ENCODE results near the gene GPR137.
"Not testable (repeated sequence)": the region's sequence is repeated elsewhere in the genome, so short reads cannot be mapped to it uniquely, and the experiment has no call there.

Gene GPR137

GRCh38 chr11:64316672-64317324 lies 31.1 kb downstream of the GPR137 start:
- in situ Hi-C loops (cut with HindIII; ENCODE audit: low sequenced_read_pairs) = no loop called here

GRCh38 chr11:64317325-64317960 lies 31.8 kb downstream of the GPR137 start, which contains the start of gene TRMT112:
Gene TRMT112 (minus strand): TSS chr11:64317559. CDS start chr11:64317526, 33 bp downstream.
- in situ Hi-C loops (cut with HindIII; ENCODE audit: low sequenced_read_pairs) = no loop called here

DNA sequence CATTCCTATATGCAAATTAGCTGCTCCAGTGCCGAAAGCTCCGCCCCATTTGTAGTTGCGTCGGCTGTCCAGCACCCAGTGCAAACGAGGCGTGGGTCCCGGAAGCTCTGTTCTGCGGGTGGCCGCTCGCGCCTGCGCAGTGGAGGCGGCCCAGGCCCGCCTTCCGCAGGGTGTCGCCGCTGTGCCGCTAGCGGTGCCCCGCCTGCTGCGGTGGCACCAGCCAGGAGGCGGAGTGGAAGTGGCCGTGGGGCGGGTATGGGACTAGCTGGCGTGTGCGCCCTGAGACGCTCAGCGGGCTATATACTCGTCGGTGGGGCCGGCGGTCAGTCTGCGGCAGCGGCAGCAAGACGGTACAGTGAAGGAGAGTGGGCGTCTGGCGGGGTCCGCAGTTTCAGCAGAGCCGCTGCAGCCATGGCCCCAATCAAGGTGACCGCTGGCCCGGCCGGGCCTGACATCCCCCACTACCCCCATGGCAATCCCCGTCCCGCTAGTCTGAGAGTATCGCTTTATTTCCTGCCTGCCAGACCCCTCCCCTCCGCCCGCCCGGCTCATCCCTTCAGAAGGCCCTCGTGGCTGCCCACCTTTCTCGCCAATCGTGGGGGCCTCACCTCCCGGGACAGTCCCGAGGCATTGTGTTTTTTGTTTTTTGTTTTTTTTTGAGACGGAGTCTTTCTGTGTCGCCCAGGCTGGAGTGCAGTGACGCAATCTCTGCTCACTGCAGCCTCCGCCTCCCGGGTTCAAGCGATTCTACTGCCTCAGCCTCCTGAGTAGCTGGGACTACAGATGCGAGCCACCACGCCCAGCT lies 32.5 kb downstream of the GPR137 start, which contains the start of gene PRDX5:
PRDX5 (plus strand) TSS at position 161 of the 805 bp plus-strand sequence; CDS start at position 256, 95 bp downstream.
- in situ Hi-C loops (cut with HindIII; ENCODE audit: low sequenced_read_pairs) = no loop called here

DNA sequence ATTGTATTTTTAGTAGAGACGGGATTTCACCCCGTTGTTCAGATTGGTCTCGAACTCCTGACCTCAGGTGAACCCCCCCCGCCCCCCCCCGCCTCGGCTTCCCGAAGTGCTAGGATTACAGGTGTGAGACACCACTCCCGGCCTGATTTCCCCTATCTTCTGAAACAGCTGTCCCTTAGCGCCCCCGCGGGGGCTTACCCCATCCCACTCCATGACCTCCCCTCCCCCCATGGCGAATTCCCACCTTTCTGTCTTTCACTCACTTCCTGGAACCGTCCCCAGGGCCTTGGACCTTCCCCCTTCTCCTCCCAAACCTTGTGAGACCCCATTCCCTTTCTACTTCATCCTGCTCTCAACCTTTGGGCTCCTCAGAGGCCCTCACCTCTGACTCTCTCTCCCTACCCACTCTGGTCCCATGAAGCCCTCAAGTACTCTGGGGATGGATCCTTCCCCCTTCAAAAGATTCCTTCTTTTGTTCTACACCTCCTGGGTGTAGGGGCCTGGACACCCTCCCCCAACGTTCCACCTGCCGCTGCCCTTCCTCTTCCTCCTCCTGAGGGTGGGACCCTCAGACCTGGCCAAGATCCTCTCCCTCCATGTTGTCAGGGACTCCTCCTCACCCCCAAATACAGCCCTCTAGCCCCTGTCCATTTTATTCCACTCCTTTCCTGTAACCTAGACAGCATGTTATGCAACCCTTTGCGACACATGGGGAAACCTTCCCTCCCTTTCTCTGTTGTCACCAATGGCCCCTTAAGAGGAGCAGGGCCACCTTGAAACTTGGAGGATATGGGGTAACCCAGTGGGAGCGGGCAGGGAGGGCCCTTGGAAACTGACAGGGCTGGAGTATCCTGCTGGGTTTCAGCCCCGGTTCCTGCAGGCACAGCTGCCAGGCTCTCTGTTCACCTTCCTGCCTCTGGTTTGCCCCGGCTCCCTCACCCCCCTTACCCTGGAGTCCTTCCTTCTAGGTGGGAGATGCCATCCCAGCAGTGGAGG lies 33.4 kb downstream of the GPR137 start:
- in situ Hi-C loops (cut with HindIII; ENCODE audit: low sequenced_read_pairs) = no loop called here

- in situ Hi-C loops (cut with HindIII; ENCODE audit: low sequenced_read_pairs) = no loop called here
Measured at GRCh38 chr11:64320556-64320955, 34.9 kb downstream of the GPR137 start.

DNA sequence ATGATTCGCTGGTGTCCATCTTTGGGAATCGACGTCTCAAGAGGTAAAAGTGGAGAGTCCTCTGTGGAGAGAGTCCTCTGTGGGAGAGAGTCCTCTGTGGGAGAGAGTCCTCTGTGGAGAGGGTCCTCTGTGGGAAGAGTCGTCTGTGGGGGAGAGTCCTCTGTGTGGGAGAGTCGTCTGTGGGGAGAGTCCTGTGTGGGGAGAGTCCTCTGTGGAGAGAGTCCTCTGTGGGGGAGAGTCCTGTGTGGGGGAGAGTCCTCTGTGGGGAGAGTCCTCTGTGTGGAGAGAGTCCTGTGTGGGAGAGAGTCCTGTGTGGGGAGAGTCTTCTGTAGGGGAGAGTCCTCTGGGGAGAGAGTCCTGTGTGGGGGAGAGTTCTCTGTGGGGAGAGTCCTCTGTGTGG lies 35.4 kb downstream of the GPR137 start:
- in situ Hi-C loops (cut with HindIII; ENCODE audit: low sequenced_read_pairs) = no loop called here

DNA sequence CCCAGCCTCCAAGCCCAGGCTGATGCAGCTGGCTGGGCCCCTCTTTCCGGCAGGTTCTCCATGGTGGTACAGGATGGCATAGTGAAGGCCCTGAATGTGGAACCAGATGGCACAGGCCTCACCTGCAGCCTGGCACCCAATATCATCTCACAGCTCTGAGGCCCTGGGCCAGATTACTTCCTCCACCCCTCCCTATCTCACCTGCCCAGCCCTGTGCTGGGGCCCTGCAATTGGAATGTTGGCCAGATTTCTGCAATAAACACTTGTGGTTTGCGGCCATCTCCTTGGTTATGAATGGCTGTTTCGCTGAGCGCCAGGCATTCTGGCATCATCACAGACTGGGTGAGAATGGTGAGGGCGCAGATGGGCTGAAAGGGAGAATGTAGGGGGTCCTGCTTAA lies 35.9 kb downstream of the GPR137 start:
- in situ Hi-C loops (cut with HindIII; ENCODE audit: low sequenced_read_pairs) = no loop called here

- in situ Hi-C loops (cut with HindIII; ENCODE audit: low sequenced_read_pairs) = no loop called here
Measured at GRCh38 chr11:64322925-64323260, 37.2 kb downstream of the GPR137 start.

DNA sequence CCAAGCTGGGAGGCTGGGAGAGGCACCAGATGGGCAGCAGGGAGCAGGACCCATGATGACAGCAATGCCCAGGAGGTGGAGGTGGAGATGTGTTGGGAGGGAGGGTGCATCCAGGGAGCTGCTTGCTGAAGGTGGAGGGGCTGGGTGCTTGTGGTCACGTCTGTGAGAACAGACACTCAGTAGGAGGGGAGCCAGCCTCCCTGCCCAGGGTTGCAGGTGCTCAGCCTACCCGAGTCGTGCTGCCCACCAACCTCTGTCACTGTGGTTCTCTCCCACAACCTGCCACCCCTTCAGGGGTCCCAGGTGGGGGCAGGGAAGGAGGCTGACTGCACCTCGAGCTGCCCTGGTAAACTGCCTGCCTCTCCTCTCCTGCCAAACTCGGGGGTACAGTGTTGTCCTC lies 37.7 kb downstream of the GPR137 start:
- in situ Hi-C loops (cut with HindIII; ENCODE audit: low sequenced_read_pairs) = no loop called here

GRCh38 chr11:64323984-64324383 lies 38.3 kb downstream of the GPR137 start:
- in situ Hi-C loops (cut with HindIII; ENCODE audit: low sequenced_read_pairs) = not testable (repeated sequence)

- in situ Hi-C loops (cut with HindIII; ENCODE audit: low sequenced_read_pairs) = no loop called here
Measured at GRCh38 chr11:64324692-64325469, 39.2 kb downstream of the GPR137 start.

- in situ Hi-C loops (cut with HindIII; ENCODE audit: low sequenced_read_pairs) = no loop called here
Measured at GRCh38 chr11:64327375-64327774, 41.7 kb downstream of the GPR137 start.

DNA sequence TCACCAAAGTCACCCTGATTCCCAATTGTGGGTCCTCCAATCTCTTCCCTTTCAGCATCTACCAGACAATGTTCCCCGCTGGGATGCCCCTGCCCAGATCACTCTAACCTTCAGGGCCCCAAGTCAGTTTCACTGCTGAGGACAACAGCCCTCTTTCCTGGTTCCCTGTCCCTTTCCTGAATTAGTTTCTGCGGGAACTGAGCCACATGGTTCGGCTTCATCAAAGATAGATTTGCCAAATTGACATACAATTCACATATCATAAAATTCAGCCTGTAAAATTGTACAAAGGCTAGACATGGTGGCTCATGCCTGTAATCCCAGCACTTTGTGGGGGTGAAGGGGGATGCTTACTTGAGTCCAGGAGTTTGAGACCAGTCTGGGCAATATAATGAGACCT lies 42.3 kb downstream of the GPR137 start:
- in situ Hi-C loops (cut with HindIII; ENCODE audit: low sequenced_read_pairs) = no loop called here

GRCh38 chr11:64330888-64331287 lies 45.2 kb downstream of the GPR137 start:
- in situ Hi-C loops (cut with HindIII; ENCODE audit: low sequenced_read_pairs) = no loop called here

DNA sequence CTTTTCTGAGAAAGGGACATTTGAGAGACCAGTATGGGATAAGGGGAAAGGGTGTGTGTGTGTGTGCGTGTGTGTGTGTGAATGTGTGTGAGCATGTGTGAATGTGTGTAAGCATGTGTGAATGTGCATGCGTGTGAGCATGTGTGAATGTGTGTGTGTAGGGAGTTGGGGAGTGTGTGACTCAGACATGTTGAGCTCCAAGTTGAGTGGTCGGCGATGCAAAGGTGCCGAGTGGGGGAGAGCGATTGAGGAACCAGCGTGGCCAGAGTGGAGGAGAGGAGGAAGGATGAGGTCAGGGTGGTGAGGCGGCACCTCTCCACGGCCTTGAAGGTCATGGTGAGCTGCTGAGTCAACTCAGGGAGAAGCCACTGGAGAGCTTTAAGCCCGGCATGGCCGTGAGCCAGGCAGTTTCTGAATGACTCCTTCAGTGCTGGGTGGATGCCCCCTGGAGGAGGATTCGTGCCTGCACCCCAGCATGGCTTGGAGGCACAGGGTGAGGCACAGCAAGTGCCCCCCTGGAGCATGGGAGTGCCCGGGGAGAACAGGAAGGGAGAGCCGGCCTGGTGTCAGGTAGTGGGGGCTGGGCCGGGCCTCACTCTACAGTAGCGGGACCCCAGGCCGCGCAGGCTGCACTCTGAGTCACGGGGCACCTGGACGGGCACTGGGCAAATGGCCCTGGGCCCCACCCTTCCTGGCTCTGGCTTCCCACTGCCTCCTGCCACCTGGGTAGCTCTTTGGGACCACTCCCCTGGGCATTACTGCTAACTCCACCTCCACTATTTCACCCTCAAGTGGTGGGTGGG lies 46.1 kb downstream of the GPR137 start:
- in situ Hi-C loops (cut with HindIII; ENCODE audit: low sequenced_read_pairs) = no loop called here

DNA sequence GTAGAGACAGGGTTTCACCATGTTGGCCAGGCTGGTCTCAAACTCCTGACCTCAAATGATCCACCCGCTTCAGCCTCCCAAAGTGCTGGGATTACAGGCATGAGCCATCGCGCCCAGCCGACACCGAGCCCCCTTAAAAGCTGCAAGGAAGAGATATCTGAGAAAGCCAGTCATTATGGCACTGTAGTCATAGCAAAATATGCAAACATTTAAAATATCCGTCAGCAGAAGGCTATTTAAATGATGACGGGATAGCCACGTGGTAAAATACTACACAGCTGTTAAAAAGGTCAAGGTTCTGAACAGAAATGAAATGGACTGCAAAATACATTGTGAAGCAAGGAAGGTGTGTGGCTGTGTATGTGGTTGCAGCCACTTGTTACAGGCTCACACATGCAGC lies 47.9 kb downstream of the GPR137 start:
- in situ Hi-C loops (cut with HindIII; ENCODE audit: low sequenced_read_pairs) = no loop called here

- in situ Hi-C loops (cut with HindIII; ENCODE audit: low sequenced_read_pairs) = no loop called here
Measured at GRCh38 chr11:64334764-64335735, 49.4 kb downstream of the GPR137 start.

All from DLD1 (cell line).